Kidney (tissue), 22 donors: ENCODE measurements around the gene KRTAP10-10. TPM values are rescaled to one million over a fixed set of nuclear protein-coding genes. Genes with fewer than 3 reads are reported as not detected.

Experiments used
- DNase-seq, 5 donors: peaks; one replicate each; pipeline ENCODE4 v3.0.0-alpha.2; 2013 to 2020
- FAIRE-seq: peaks from 2 replicates; lab custom pipeline; 2012; peaks lifted over from hg19 to GRCh38; lab: Jason Lieb, UNC
- H3K27ac ChIP-seq, 2 donors: one replicate each; pipeline ENCODE4 v1.7.0; 2013; ENCODE audit warnings: low read depth in 2 of 2, low read length in 2 of 2, inconsistent platforms in 1 of 2
- H3K27me3 ChIP-seq: one replicate; pipeline ENCODE4 v1.7.1; 2013; ENCODE audit warnings: low read length, inconsistent platforms; ENCODE audit not compliant: control insufficient read depth, insufficient read depth
- H3K36me3 ChIP-seq, 3 donors: one replicate each; pipeline versions ENCODE4 v1.7.0 to v1.7.1; 2013; ENCODE audit warnings: low read length in 3 of 3, control low read depth in 1 of 3, inconsistent platforms in 1 of 3; ENCODE audit not compliant: insufficient read depth in 3 of 3, control insufficient read depth in 2 of 3
- H3K4me1 ChIP-seq, 3 donors: one replicate each; pipeline versions ENCODE4 v1.7.0 to v1.7.1; 2013; ENCODE audit warnings: low read length in 3 of 3, inconsistent platforms in 1 of 3, low read depth in 1 of 3; ENCODE audit not compliant: control insufficient read depth in 2 of 3, insufficient read depth in 2 of 3
- H3K4me3 ChIP-seq, 3 donors: one replicate each; pipeline versions ENCODE4 v1.7.0 to v1.8.1; 2013; ENCODE audit warnings: low read length in 3 of 3, control low read depth in 1 of 3, inconsistent platforms in 1 of 3
- H3K9ac ChIP-seq, 3 donors: one replicate each; pipeline versions ENCODE4 v1.7.0 to v1.7.1; 2013; ENCODE audit warnings: low read length in 3 of 3, control low read depth in 1 of 3, inconsistent platforms in 1 of 3
- H3K9me3 ChIP-seq, 3 donors: one replicate each; pipeline versions ENCODE4 v1.7.0 to v1.7.1; 2013; ENCODE audit warnings: low read length in 3 of 3, control low read depth in 1 of 3, inconsistent platforms in 1 of 3; ENCODE audit not compliant: control insufficient read depth in 2 of 3, insufficient read depth in 1 of 3
- intact Hi-C: fragments of 100-400 bp; cut with DNase I; formaldehyde crosslinking; loops from one replicate; pipeline ENCODE4 v1.11.1; 2022
- long read RNA-seq, 10 donors: library from polyadenylated mRNA in 1 of 10; unstranded in 1 of 10; transcript quantifications; one replicate each; pipeline ENCODE4 v2.0.0 and lab custom pipeline, GENCODE V29; 2021 to 2026
- polyA plus RNA-seq: library from polyadenylated mRNA; stranded (reverse); fragments of 350-450 nt; fragmentation: Illumina TruSeq; extraction: RNeasy Lipid Tissue Mini Kit (QIAGEN cat#74804); gene quantifications from one replicate; pipeline ENCODE4 v1.2.3, GENCODE V29; 2014; ENCODE audit warnings: low read depth, low replicate concordance; ENCODE audit not compliant: insufficient read depth
- total RNA-seq: library from RNA; stranded (reverse); fragmentation: NEBNext Ultra II Directional; extraction: Animal tissue kit (Norgen Biotek cat#: 25700); gene quantifications from one replicate; pipeline ENCODE4 v1.2.1, GENCODE V29; 2021
- TF ChIP-seq, protein P1 (sequence below): IDR thresholded peaks from 3 replicates; pipeline ENCODE4 v1.5.1; 2012; ENCODE audit warnings: mild to moderate bottlenecking, moderate library complexity, borderline replicate concordance; ENCODE audit not compliant: insufficient read depth; ENCODE audit errors: extremely low read depth
- donor health status: control.
- donor health status: control.
- donor health status: control.
- donor health status: control.
- donor health status: control.
- donor health status: DM: yes; HTN: yes; CAD: no.
- donor health status: Normal renal cell carcinoma (clear cell type).

KRTAP10-10 gene, protein sequence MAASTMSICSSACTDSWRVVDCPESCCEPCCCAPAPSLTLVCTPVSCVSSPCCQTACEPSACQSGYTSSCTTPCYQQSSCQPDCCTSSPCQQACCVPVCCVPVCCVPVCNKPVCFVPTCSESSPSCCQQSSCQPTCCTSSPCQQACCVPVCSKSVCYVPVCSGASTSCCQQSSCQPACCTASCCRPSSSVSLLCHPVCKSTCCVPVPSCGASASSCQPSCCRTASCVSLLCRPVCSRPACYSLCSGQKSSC
- total RNA-seq = not detected
- polyA plus RNA-seq = not detected
- long read RNA-seq, donor 1 = 0 reads
- long read RNA-seq, donor 2 = 0 reads
- long read RNA-seq, donor 3 = 0 reads
- long read RNA-seq, donor 4 = 0 reads
- long read RNA-seq, donor 5 = 0 reads
- long read RNA-seq, donor 6 = 0 reads
- long read RNA-seq, donor 7 = 0 reads
- long read RNA-seq, donor 8 = 0 reads
- long read RNA-seq, donor 9 = 0 reads
- long read RNA-seq, donor 10 = 0 reads

DNA sequence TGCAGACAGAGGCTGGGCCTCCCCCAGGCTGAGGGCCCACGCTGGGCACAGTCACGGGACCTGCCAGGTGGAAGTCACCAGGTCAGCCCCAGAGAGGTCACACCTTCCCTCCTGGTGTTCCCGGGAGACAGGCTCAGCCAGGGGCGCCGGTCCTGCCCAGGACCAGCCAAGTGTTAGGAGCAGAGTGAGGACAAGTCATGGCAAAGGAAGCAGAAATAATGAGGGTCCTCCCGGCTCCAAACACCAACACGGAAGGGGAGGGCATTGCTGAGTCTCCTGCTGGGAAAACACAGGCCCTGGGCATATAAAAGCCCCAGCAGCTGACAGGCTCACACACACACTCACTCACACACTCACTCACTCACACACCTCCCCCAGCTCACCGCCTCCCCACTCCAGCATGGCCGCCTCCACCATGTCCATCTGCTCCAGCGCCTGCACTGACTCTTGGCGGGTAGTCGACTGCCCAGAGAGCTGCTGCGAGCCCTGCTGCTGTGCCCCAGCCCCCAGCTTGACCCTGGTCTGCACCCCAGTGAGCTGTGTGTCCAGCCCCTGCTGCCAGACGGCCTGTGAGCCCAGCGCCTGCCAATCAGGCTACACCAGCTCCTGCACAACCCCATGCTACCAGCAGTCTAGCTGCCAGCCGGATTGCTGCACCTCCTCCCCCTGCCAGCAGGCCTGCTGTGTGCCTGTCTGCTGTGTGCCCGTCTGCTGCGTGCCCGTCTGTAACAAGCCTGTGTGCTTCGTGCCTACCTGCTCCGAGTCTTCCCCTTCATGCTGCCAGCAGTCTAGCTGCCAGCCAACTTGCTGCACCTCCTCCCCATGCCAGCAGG, at the start of gene KRTAP10-10:
Gene KRTAP10-10, plus strand, starts transcription at position 339 of the 833 bp plus-strand sequence. Its CDS starts 62 bp downstream, at position 401.
- H3K4me3 ChIP-seq = no peak within 1 kb of the TSS
- H3K9me3 ChIP-seq = peaks cover 0 to 8% (median 2%) of the 10 kb centered on the region in 3 donors
- H3K9ac ChIP-seq = no peak within 1 kb of the TSS
- TF ChIP-seq, protein P1, sequence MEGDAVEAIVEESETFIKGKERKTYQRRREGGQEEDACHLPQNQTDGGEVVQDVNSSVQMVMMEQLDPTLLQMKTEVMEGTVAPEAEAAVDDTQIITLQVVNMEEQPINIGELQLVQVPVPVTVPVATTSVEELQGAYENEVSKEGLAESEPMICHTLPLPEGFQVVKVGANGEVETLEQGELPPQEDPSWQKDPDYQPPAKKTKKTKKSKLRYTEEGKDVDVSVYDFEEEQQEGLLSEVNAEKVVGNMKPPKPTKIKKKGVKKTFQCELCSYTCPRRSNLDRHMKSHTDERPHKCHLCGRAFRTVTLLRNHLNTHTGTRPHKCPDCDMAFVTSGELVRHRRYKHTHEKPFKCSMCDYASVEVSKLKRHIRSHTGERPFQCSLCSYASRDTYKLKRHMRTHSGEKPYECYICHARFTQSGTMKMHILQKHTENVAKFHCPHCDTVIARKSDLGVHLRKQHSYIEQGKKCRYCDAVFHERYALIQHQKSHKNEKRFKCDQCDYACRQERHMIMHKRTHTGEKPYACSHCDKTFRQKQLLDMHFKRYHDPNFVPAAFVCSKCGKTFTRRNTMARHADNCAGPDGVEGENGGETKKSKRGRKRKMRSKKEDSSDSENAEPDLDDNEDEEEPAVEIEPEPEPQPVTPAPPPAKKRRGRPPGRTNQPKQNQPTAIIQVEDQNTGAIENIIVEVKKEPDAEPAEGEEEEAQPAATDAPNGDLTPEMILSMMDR = no peak
- intact Hi-C loops = no loop called here
- DNase-seq = peak in 3 of 5 donors; percentile 9 to 74 (median 14)
- no peaks in the 10 kb centered on the region for H3K4me1 ChIP-seq
- no peak within 1 kb of the TSS for H3K27ac ChIP-seq
- no peaks in the 10 kb centered on the region for H3K27me3 ChIP-seq
- FAIRE-seq = no peak
- no peaks in the 10 kb centered on the region for H3K36me3 ChIP-seq

DNA sequence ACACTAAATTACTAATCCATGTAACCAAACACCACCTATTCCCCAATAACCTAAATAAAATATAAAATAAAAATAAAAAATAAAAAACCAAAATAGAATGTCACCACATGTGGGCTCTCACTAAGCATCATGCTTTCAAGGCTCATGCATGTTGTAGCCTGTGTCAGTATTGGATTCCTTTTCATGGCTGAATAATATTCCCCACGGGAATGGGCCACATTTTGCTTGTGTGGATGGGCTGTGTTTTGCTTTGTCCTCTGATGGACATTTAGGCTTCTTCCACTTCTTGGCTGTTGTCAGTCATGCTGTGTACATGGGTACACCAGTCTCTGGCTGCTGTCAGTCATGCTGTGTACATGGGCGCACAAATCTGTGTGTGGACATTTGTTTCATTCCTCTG, 48.1 kb upstream of the KRTAP10-10 start:
- H3K4me3 ChIP-seq = no peak overlapping the region
- FAIRE-seq (no peak), DNase-seq (no peak)
- H3K27me3 ChIP-seq = no peaks in the 10 kb centered on the region
- H3K9me3 ChIP-seq = no peaks in the 10 kb centered on the region
- H3K36me3 ChIP-seq = no peaks in the 10 kb centered on the region
- H3K9ac ChIP-seq = no peak overlapping the region
- TF ChIP-seq, protein P1 = no peak
- no peaks in the 10 kb centered on the region for H3K4me1 ChIP-seq
- no peak overlapping the region for H3K27ac ChIP-seq
- intact Hi-C loops = no loop called here

DNA sequence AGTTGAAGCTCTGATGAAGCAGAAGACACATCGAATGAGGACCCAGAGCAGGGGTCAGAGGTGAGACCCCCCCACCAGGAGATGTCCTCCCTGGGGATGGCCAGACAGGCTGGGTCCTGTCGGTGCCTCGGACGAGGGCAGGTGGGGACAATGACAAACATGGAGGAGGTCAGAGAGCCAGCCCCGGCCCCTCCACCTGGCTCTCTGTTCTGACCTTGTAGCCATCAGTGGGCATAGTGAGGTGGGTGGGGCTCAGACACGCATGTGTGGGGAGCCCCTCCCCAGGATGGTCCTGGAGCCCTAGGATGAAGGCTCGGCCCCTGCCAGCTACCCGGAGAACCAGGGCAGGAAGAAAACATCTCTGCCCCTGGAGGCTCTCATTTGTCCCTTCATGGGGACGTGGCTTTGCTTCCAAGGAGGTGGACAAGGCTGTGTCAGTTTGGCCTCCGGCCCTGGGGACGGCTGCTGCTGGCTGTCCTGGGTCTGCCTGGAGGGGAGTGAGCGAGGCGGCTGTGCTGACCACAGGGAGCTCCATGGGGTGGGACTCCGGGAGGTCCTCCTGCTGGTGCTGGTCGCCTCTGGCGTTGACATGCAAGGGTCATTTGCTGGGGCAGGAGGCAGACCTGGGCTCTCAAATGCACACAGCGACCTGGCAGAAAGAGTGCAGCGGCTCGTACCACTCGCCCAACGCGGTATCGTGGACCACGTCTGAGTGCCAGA, 47.4 kb upstream of the KRTAP10-10 start:
- Histone ChIP-seq H3K9ac (no peak overlapping the region), H3K27ac (no peak overlapping the region), H3K4me1 (no peaks in the 10 kb centered on the region), H3K9me3 (no peaks in the 10 kb centered on the region), H3K36me3 (no peaks in the 10 kb centered on the region), H3K27me3 (no peaks in the 10 kb centered on the region), H3K4me3 (no peak overlapping the region)
- TF ChIP-seq, protein P1 = no peak
- intact Hi-C loops = no loop called here
- FAIRE-seq = no peak
- no peak for DNase-seq
